ENCODE results near the gene LIPC. TPM values are rescaled to one million over a fixed set of nuclear protein-coding genes. Genes with fewer than 3 reads are reported as not detected.
A peak's percentile ranks its signal among the peaks of the same experiment; 100 is the strongest.

Gene LIPC
- total and polyA plus RNA-seq, 7 experiments from 2014 or later: 0.46 to 5.1 (median 0.77) TPM

- peak overlapping the region in 6 of 9 donors; percentile 40 to 89 (median 76) for H3K27ac Mint-ChIP-seq
- peaks cover 14 to 62% (median 22%) of the 10 kb centered on the region in 7 donors for H3K4me1 Mint-ChIP-seq
- ChIA-PET POLR2A (no interaction called here), CTCF (no interaction called here)
- Histone ChIP-seq H3K9me3 (ENCODE audit: control insufficient read depth in 2 of 3, low read length in 3 of 3) (no peaks in the 10 kb centered on the region), H3K4me3 (ENCODE audit: low read length) (no peak overlapping the region), H3K36me3 (ENCODE audit: control insufficient read depth in 2 of 3, insufficient read depth in 3 of 3, low read length in 3 of 3) (no peaks in the 10 kb centered on the region), H3K27me3 (ENCODE audit: control insufficient read depth in 2 of 2, insufficient read depth in 2 of 2, low read length in 2 of 2) (no peaks in the 10 kb centered on the region), H3K27ac (ENCODE audit: low read depth, low read length) (no peak overlapping the region), H3K4me1 (ENCODE audit: control insufficient read depth in 2 of 2, insufficient read depth in 2 of 2, low read length in 2 of 2) (peaks cover 0 to 2% of the 10 kb centered on the region in 2 donors)
- peaks cover 0 to 4% (median 0%) of the 10 kb centered on the region in 5 donors for H3K27me3 Mint-ChIP-seq
- H3K36me3 Mint-ChIP-seq: peaks cover 0 to 17% (median 0%) of the 10 kb centered on the region in 5 donors
- ATAC-seq (no peak), DNase-seq (peak in 2 of 9 donors; percentile 4 to 23)
- intact Hi-C loops (cut with micrococcal nuclease): no loop called here
- H3K9me3 Mint-ChIP-seq: peaks cover 0 to 8% (median 0%) of the 10 kb centered on the region in 11 donors
- peak overlapping the region in 9 of 10 donors; percentile 20 to 68 (median 51) for H3K4me3 Mint-ChIP-seq
Observed at GRCh38 chr15:58551084-58551763, 119.4 kb downstream of the LIPC start.

GRCh38 chr15:58551764-58552504 lies 120.1 kb downstream of the LIPC start:
- Histone ChIP-seq H3K4me1 (ENCODE audit: control insufficient read depth in 2 of 2, insufficient read depth in 2 of 2, low read length in 2 of 2) (no peaks in the 10 kb centered on the region), H3K36me3 (ENCODE audit: control insufficient read depth in 2 of 3, insufficient read depth in 3 of 3, low read length in 3 of 3) (no peaks in the 10 kb centered on the region), H3K9me3 (ENCODE audit: control insufficient read depth in 2 of 3, low read length in 3 of 3) (no peaks in the 10 kb centered on the region), H3K27ac (ENCODE audit: low read depth, low read length) (no peak overlapping the region), H3K27me3 (ENCODE audit: control insufficient read depth in 2 of 2, insufficient read depth in 2 of 2, low read length in 2 of 2) (no peaks in the 10 kb centered on the region), H3K4me3 (ENCODE audit: low read length) (no peak overlapping the region)
- Mint-ChIP-seq H3K4me1 (peaks cover 10 to 57% (median 17%) of the 10 kb centered on the region in 7 donors), H3K27me3 (peaks cover 0 to 4% (median 0%) of the 10 kb centered on the region in 5 donors), H3K9me3 (peaks cover 0 to 5% (median 0%) of the 10 kb centered on the region in 11 donors), H3K4me3 (peak overlapping the region in 9 of 10 donors; percentile 20 to 68 (median 55)), H3K36me3 (peaks cover 0 to 9% (median 0%) of the 10 kb centered on the region in 5 donors), H3K27ac (peak overlapping the region in 6 of 9 donors; percentile 40 to 89 (median 76))
- intact Hi-C loops (cut with micrococcal nuclease): no loop called here
- CTCF ChIA-PET: interaction anchor here (0.5 kb wide), 1 partner anchor 184 kb away, joined by 3 read pairs; no protein-coding TSS in a partner anchor
- peak in 1 of 9 donors; percentile 23 for DNase-seq
- ATAC-seq: no peak
- POLR2A ChIA-PET: no interaction called here

GRCh38 chr15:58552505-58553364 lies 120.9 kb downstream of the LIPC start:
- Histone ChIP-seq H3K4me1 (ENCODE audit: control insufficient read depth in 2 of 2, insufficient read depth in 2 of 2, low read length in 2 of 2) (no peaks in the 10 kb centered on the region), H3K27me3 (ENCODE audit: control insufficient read depth in 2 of 2, insufficient read depth in 2 of 2, low read length in 2 of 2) (no peaks in the 10 kb centered on the region), H3K27ac (ENCODE audit: low read depth, low read length) (no peak overlapping the region), H3K4me3 (ENCODE audit: low read length) (no peak overlapping the region), H3K36me3 (ENCODE audit: control insufficient read depth in 2 of 3, insufficient read depth in 3 of 3, low read length in 3 of 3) (no peaks in the 10 kb centered on the region), H3K9me3 (ENCODE audit: control insufficient read depth in 2 of 3, low read length in 3 of 3) (no peaks in the 10 kb centered on the region)
- DNase-seq: no peak
- ChIA-PET CTCF (no interaction called here), POLR2A (no interaction called here)
- no peak for ATAC-seq
- H3K4me3 Mint-ChIP-seq: peak overlapping the region in 3 of 10 donors; percentile 4 to 68 (median 57)
- H3K27ac Mint-ChIP-seq: peak overlapping the region in 6 of 9 donors; percentile 9 to 89 (median 32)
- H3K9me3 Mint-ChIP-seq: peaks cover 0 to 5% (median 0%) of the 10 kb centered on the region in 11 donors
- H3K4me1 Mint-ChIP-seq: peaks cover 10 to 51% (median 17%) of the 10 kb centered on the region in 7 donors
- H3K27me3 Mint-ChIP-seq: peaks cover 0 to 4% (median 0%) of the 10 kb centered on the region in 5 donors
- H3K36me3 Mint-ChIP-seq: peaks cover 0 to 7% (median 0%) of the 10 kb centered on the region in 5 donors
- intact Hi-C loops (cut with micrococcal nuclease): no loop called here

GRCh38 chr15:58553365-58553918 lies 121.7 kb downstream of the LIPC start:
- ChIA-PET CTCF (no interaction called here), POLR2A (no interaction called here)
- DNase-seq (no peak), ATAC-seq (no peak)
- intact Hi-C loops (cut with micrococcal nuclease): no loop called here
- peaks cover 10 to 45% (median 17%) of the 10 kb centered on the region in 7 donors for H3K4me1 Mint-ChIP-seq
- peak overlapping the region in 1 of 10 donors; percentile 21 for H3K4me3 Mint-ChIP-seq
- Histone ChIP-seq H3K9me3 (ENCODE audit: control insufficient read depth in 2 of 3, low read length in 3 of 3) (no peaks in the 10 kb centered on the region), H3K4me3 (ENCODE audit: low read length) (no peak overlapping the region), H3K4me1 (ENCODE audit: control insufficient read depth in 2 of 2, insufficient read depth in 2 of 2, low read length in 2 of 2) (no peaks in the 10 kb centered on the region), H3K36me3 (ENCODE audit: control insufficient read depth in 2 of 3, insufficient read depth in 3 of 3, low read length in 3 of 3) (no peaks in the 10 kb centered on the region), H3K27me3 (ENCODE audit: control insufficient read depth in 2 of 2, insufficient read depth in 2 of 2, low read length in 2 of 2) (no peaks in the 10 kb centered on the region), H3K27ac (ENCODE audit: low read depth, low read length) (no peak overlapping the region)
- peaks cover 0 to 5% (median 0%) of the 10 kb centered on the region in 11 donors for H3K9me3 Mint-ChIP-seq
- H3K27me3 Mint-ChIP-seq: peaks cover 0 to 4% (median 0%) of the 10 kb centered on the region in 5 donors
- peaks cover 0 to 7% (median 0%) of the 10 kb centered on the region in 5 donors for H3K36me3 Mint-ChIP-seq
- H3K27ac Mint-ChIP-seq: peak overlapping the region in 1 of 9 donors; percentile 59

- peak overlapping the region in 2 of 9 donors; percentile 68 to 69 for H3K27ac Mint-ChIP-seq
- H3K4me1 Mint-ChIP-seq: peaks cover 10 to 38% (median 17%) of the 10 kb centered on the region in 7 donors
- peaks cover 0 to 4% (median 0%) of the 10 kb centered on the region in 5 donors for H3K27me3 Mint-ChIP-seq
- no peaks in the 10 kb centered on the region for H3K36me3 ChIP-seq (ENCODE audit: control insufficient read depth in 2 of 3, insufficient read depth in 3 of 3, low read length in 3 of 3)
- POLR2A ChIA-PET: no interaction called here
- CTCF ChIA-PET: no interaction called here
- intact Hi-C loops (cut with micrococcal nuclease): no loop called here
- H3K4me3 ChIP-seq (ENCODE audit: low read length): no peak overlapping the region
- peaks cover 0 to 7% (median 0%) of the 10 kb centered on the region in 5 donors for H3K36me3 Mint-ChIP-seq
- H3K27me3 ChIP-seq (ENCODE audit: control insufficient read depth in 2 of 2, insufficient read depth in 2 of 2, low read length in 2 of 2): no peaks in the 10 kb centered on the region
- peaks cover 0 to 5% (median 0%) of the 10 kb centered on the region in 11 donors for H3K9me3 Mint-ChIP-seq
- no peak for ATAC-seq
- no peak for DNase-seq
- no peak overlapping the region for H3K27ac ChIP-seq (ENCODE audit: low read depth, low read length)
- no peaks in the 10 kb centered on the region for H3K4me1 ChIP-seq (ENCODE audit: control insufficient read depth in 2 of 2, insufficient read depth in 2 of 2, low read length in 2 of 2)
- H3K4me3 Mint-ChIP-seq: no peak overlapping the region
- no peaks in the 10 kb centered on the region for H3K9me3 ChIP-seq (ENCODE audit: control insufficient read depth in 2 of 3, low read length in 3 of 3)
Observed at GRCh38 chr15:58554758-58555157, 123.0 kb downstream of the LIPC start.

All from naive thymus-derived CD4-positive, alpha-beta T cell (primary cell).